Sigmoid colon (tissue), 4 donors: Measurements from ENCODE around the gene VCP.

Experiments
- EP300 ChIP-seq, 4 donors: sonication (generic); formaldehyde crosslinking; IDR thresholded peaks; one replicate each; pipeline ENCODE4 v1.6.1; 2017; ENCODE audit warnings: antibody characterized with exemption in 4 of 4
- POLR2A ChIP-seq, 2 donors: fragments of 450-650 bp; IDR thresholded peaks; one replicate each; pipeline ENCODE4 v1.6.1; 2016; ENCODE audit warnings: antibody characterized with exemption in 2 of 2, mild to moderate bottlenecking in 2 of 2, moderate library complexity in 2 of 2
- POLR2AphosphoS5 ChIP-seq, 4 donors: sonication (generic); formaldehyde crosslinking; IDR thresholded peaks; one replicate each; pipeline ENCODE4 v1.6.1; 2017; ENCODE audit warnings: antibody characterized with exemption in 4 of 4

- TF ChIP-seq EP300 (IDR thresholded peaks at IDR 0.05): no peak
- no peak for TF ChIP-seq POLR2AphosphoS5 (IDR thresholded peaks at IDR 0.05)
- no peak for TF ChIP-seq POLR2A (IDR thresholded peaks at IDR 0.05)
Measured at GRCh38 chr9:35073279-35073612, 821 bp upstream of the VCP start.
